Activated T-helper 1 cell treated with anti-CD3 and anti-CD28 coated beads, Interleukin-12 subunit alpha, Interleukin-12 subunit beta, Interleukin-2, Interleukin-4 antibody, amounts not matched to agents 30 ng/mL and 10 ng/mL and 1 ng/mL, durations not matched to agents 14 hours and 24 hours and 36 hours (primary cell): ENCODE data around the gene COA5. TPM values are rescaled to one million over a fixed set of nuclear protein-coding genes. Genes with fewer than 3 reads are reported as not detected.
"Not testable (repeated sequence)": the region's sequence is repeated elsewhere in the genome, so short reads cannot be mapped to it uniquely, and the experiment has no call there.

Experiments
- DNase-seq: peaks from one replicate; pipeline ENCODE4 v3.0.0; 2021; ENCODE audit warnings: low spot score
- H3K27ac Mint-ChIP-seq: one replicate; pipeline ENCODE4 v1.8.0; 2021; ENCODE audit warnings: mild to moderate bottlenecking, mixed read lengths
- H3K27me3 Mint-ChIP-seq: one replicate; pipeline ENCODE4 v1.8.0; 2022; ENCODE audit warnings: mild to moderate bottlenecking, moderate library complexity, mixed read lengths; ENCODE audit not compliant: insufficient read depth
- H3K36me3 Mint-ChIP-seq: one replicate; pipeline ENCODE4 v1.8.0; 2021; ENCODE audit warnings: low read depth, mixed read lengths
- H3K4me1 Mint-ChIP-seq: one replicate; pipeline ENCODE4 v1.8.0; 2021; ENCODE audit warnings: low read depth, mixed read lengths
- H3K4me3 Mint-ChIP-seq: one replicate; pipeline ENCODE4 v1.8.0; 2021; ENCODE audit warnings: mild to moderate bottlenecking, moderate library complexity, mixed read lengths
- H3K9me3 Mint-ChIP-seq: one replicate; pipeline ENCODE4 v1.8.0; 2021; ENCODE audit warnings: mixed read lengths
- intact Hi-C: fragments of 100-400 bp; cut with micrococcal nuclease; formaldehyde crosslinking; loops from one replicate; pipeline ENCODE4 v1.15.1; 2024
- total RNA-seq: library from RNA; stranded (reverse); gene quantifications from 2 replicates; pipeline ENCODE4 v1.2.3, GENCODE V29; 2022

Gene COA5
- total RNA-seq, 1 donor from 2014 or later, result 20.3 TPM

DNA sequence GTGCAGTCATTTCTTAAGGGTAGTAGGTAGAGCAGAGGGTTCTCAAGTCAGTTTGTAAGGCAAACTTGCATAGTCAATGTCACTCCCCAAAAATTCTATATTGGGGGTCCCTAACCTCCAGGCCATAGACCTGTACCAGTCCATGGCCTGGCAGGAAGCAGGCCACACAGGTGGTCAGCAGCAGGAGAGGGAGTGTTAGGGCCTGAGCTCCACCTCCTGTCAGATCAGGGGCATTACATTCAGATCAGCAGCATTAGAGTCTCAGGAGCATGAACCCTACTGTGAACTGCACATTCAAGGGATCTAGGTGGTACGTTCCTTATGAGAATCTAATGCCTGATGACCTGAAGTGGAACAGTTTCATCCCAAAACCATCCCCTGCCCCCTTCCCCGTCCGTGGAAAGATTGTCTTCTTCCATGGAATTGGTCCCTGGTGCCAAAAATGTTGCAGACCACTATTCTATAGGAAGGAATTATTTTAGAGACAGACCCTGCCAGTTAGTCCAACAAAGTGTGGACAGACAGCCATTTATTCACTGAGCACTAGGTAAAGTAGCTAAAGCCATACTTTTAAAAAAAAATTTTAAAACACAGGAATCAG is 6.7 kb downstream of the COA5 start:
- Mint-ChIP-seq H3K9me3 (no peaks in the 10 kb centered on the region), H3K36me3 (peaks cover 34% of the 10 kb centered on the region), H3K27me3 (no peaks in the 10 kb centered on the region), H3K4me1 (peaks cover 35% of the 10 kb centered on the region), H3K4me3 (no peak overlapping the region), H3K27ac (no peak overlapping the region)
- DNase-seq, result no peak
- intact Hi-C loops, result loop anchor here (1.0 to 10.0 kb wide), 3 partner anchors 188 to 883 kb away; no protein-coding TSS in a partner anchor

DNA sequence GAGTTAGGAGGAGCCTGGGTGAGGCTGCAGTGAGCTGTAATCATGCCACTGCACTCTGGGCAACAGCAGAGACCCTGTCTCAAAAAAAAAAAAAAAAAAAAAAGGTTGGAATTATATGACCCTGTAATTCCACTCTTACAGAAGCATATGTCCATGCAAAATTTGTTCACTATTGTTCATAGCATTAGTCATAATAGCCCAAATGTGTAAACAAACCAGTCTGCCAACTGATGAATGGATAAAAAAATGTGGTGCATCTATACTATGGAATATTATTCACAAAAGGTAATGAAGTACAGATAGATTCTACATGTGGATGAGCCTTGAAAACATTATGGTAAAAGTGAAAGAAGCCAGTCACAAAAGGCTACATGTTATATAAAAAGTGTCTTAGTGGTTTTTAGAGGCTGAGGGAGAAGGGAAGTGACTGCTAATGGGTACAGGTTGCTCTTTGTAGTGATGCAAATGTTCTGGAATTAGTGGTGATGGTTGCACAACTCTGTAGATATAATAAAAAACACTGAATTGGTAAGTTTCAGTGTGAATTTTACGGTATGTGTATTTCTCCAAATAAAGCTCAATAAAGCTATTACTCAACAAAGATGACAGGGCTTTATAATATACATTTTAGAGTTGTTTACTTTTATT is 9.4 kb downstream of the COA5 start:
- no peak for DNase-seq
- Mint-ChIP-seq H3K4me3 (no peak overlapping the region), H3K27me3 (no peaks in the 10 kb centered on the region), H3K27ac (peak overlapping the region; percentile 50), H3K4me1 (peaks cover 14% of the 10 kb centered on the region), H3K9me3 (peaks cover 2% of the 10 kb centered on the region), H3K36me3 (peaks cover 44% of the 10 kb centered on the region)
- intact Hi-C loops, result no loop called here

DNA sequence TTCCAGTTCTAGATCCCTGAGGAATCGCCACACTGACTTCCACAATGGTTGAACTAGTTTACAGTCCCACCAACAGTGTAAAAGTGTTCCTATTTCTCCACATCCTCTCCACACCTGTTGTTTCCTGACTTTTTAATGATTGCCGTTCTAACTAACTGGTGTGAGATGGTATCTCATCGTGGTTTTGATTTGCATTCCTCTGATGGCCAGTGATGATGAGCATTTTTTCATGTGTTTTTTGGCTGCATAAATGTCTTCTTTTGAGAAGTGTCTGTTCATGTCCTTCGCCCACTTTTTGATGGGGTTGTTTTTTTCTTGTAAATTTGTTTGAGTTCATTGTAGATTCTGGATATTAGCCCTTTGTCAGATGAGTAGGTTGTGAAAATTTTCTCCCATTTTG is 13.6 kb downstream of the COA5 start:
- H3K4me3 Mint-ChIP-seq, H3K27ac Mint-ChIP-seq, H3K9me3 Mint-ChIP-seq, H3K4me1 Mint-ChIP-seq, intact Hi-C loops, DNase-seq, H3K27me3 Mint-ChIP-seq: not testable (repeated sequence)
- H3K36me3 Mint-ChIP-seq, result peaks cover 49% of the 10 kb centered on the region

DNA sequence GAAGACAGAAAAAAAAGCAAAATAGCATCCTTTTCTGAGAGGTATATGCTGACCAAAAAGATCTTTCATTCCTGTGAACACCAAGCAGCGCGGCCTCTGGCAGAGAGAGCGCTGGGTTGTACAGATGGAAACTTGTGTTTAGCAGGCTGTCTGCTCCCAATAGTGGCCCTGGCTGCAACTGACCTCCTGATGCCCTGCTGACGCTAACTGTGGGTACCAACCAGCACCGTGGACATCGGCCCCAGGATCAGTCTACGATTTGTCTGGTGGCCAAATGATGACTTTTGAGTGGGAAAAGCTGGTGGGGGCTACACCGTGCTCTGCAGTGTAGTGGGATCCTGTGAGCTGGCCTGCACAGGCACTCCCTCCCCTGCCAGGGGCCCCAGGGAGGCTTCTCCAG is 15.7 kb downstream of the COA5 start:
- H3K36me3 Mint-ChIP-seq, result peaks cover 55% of the 10 kb centered on the region
- no peaks in the 10 kb centered on the region for H3K4me1 Mint-ChIP-seq
- no peaks in the 10 kb centered on the region for H3K27me3 Mint-ChIP-seq
- no peak overlapping the region for H3K4me3 Mint-ChIP-seq
- no peak overlapping the region for H3K27ac Mint-ChIP-seq
- intact Hi-C loops, result no loop called here
- H3K9me3 Mint-ChIP-seq, result peaks cover 10% of the 10 kb centered on the region
- no peak for DNase-seq

DNA sequence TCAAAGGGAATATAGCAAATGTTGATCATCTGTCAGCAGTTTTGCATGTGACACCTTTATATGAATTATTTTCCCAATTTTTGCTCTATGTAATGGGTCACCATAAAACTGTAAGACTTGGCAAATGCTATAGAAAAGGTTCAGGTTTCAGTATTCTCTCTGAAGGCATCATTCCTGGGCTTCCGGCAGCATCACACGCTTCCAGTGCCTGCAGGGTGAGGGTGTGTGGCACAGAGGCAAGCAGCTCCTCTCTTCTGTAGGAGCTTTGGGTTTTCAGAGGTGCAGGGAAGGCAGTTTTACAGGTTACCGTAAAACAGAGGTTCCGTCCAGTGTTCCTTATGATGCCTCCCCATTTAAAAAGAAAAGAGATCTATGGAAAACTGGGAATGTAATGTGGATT is 18.8 kb downstream of the COA5 start:
- no peaks in the 10 kb centered on the region for H3K27me3 Mint-ChIP-seq
- peaks cover 10% of the 10 kb centered on the region for H3K9me3 Mint-ChIP-seq
- DNase-seq, result no peak
- no peak overlapping the region for H3K4me3 Mint-ChIP-seq
- no peak overlapping the region for H3K27ac Mint-ChIP-seq
- intact Hi-C loops, result no loop called here
- H3K4me1 Mint-ChIP-seq, result no peaks in the 10 kb centered on the region
- H3K36me3 Mint-ChIP-seq, result peaks cover 54% of the 10 kb centered on the region

DNA sequence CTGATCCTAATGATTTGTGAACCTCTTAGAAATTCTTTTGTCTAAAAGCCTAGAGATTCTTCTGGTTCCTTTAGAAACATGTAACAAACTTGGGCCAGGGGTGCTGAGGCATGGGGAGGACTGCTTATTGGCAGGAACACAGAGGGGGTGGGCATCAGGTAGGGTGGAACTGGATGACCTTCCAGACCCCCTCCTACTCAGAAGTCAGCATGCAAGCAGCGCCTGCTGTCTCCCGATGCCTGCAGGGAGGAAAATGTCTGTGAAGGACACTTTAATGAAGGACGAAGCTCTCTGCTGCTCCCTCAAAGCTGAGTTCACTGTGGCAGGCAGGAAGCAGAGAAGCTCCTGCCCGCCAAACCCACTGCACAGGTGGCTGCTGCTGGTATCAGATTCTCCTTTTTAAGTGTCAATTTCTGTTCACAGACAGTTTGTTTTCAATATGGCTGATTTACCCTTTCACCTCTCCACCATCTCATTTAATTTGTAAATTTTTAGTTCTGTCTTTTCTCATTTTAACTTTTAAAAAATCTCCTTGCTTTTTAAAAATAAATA is 19.4 kb downstream of the COA5 start:
- Mint-ChIP-seq H3K4me1 (no peaks in the 10 kb centered on the region), H3K36me3 (peaks cover 50% of the 10 kb centered on the region), H3K27me3 (no peaks in the 10 kb centered on the region), H3K27ac (no peak overlapping the region), H3K9me3 (peaks cover 8% of the 10 kb centered on the region), H3K4me3 (no peak overlapping the region)
- intact Hi-C loops, result no loop called here
- DNase-seq, result no peak

DNA sequence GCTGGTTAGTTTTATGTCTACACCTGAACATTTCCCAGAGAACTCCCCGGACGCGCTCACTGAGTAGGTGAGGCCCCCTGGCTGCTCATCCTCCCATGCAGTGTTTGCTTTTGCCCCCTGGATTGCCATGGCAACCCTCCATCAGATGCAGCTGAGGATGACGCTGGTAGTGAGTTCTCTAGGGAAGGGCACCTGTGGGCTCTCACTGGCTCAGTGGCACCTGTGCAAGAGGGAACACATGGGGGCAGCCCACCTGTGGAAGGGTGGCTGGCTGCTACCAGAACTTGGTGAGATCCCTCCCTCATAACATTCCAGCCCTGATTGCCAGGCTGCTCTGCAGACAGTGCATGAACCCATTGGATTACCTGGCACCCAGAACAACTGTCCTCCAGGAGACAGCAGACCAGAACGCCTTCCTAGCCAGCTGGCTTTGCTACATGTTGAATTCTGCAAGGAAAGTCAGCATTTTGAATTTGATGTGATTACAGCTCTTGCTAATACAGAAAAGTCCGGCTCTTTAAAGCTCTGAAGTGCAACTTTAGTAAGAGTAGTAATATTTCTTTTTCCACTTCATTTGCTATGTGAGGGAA is 21.7 kb downstream of the COA5 start:
- no peak overlapping the region for H3K27ac Mint-ChIP-seq
- peaks cover 49% of the 10 kb centered on the region for H3K36me3 Mint-ChIP-seq

DNA sequence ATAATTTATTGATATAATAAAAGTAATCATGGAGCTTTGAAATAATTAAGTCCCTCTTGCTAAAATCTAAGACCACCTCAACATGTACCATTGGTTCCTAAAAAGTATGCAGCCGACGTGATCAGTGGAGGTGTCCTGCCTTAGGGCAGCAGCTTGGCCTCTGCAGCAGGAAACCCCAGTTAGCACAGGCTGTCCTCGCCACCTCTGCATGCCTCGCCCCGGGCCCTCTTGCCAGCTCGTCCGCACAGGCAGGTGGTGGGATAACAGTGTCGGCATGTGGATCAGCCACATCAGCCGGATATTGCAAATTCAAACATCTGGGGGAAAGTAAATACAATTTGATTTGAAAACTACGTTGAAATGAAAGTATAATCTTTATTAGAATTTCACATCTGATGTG is 22.9 kb downstream of the COA5 start:
- DNase-seq, result no peak
- Mint-ChIP-seq H3K9me3 (no peaks in the 10 kb centered on the region), H3K4me3 (no peak overlapping the region), H3K27ac (no peak overlapping the region), H3K36me3 (peaks cover 42% of the 10 kb centered on the region), H3K4me1 (no peaks in the 10 kb centered on the region), H3K27me3 (no peaks in the 10 kb centered on the region)
- intact Hi-C loops, result no loop called here

More for the DNA sequence above, 21.7 kb downstream of the COA5 start:
- Mint-ChIP-seq H3K4me1 (no peaks in the 10 kb centered on the region), H3K4me3 (no peak overlapping the region), H3K27me3 (no peaks in the 10 kb centered on the region), H3K9me3 (no peaks in the 10 kb centered on the region)
- DNase-seq, result no peak
- intact Hi-C loops, result no loop called here

DNA sequence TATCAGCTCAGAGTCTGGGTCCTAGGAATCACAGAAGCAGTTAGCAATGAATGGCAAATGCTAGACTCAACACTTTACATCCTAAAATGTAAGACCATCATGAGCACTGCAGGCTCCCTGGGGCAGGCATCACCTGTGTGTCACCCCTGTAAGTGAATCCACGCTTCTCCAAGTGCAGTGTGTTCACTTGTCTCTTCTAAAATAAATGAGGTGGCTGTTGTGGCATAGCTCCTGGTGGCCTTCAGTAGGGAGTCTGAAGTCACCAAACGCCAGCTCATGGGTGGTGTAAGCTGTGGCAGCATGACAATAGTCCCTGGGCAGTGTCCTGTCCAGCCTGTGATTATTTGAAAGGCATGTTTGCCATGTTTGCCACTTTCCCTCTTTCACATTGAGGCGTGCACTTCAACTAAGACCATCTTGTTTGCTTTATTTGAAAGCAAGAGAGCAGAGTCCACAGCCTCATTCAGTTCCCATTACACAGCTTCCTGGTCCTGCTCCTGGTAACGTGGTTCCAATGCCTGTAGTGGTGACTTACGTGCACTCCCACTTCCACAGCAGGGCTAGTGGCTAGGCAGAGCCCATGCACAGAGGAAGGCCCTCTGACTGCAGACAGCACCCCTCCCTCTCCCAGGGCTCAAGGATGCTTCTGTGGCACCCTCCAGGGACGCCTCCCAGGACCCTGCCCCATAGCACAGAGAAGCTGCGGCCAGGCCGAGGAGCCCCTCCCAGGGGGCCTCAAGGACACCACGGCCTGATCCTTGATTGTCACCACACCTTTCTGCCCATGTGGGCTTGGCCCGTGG is 24.3 kb downstream of the COA5 start:
- intact Hi-C loops, result no loop called here
- H3K27me3 Mint-ChIP-seq, result no peaks in the 10 kb centered on the region
- no peak overlapping the region for H3K4me3 Mint-ChIP-seq
- H3K9me3 Mint-ChIP-seq, result no peaks in the 10 kb centered on the region
- peaks cover 36% of the 10 kb centered on the region for H3K36me3 Mint-ChIP-seq
- no peak overlapping the region for H3K27ac Mint-ChIP-seq
- no peaks in the 10 kb centered on the region for H3K4me1 Mint-ChIP-seq
- DNase-seq, result no peak

DNA sequence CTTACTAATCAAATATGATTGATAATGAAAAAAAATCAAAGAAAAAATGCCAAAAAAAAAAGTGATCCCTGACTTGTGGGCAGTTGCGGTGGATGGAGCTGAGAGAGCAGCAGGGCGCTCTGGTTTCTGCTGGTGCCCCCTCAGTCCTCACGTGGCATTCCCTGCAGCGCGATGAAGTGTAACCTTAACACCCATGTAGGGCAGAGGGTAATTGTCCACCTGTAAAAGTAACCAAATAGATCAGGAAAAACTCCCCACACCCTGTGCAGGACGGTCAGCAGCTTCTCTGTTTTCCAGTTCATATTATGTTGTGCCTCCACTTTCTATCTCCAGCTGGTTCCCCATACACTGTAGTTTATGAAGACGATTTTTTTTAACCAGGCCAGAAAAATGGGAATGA is 25.0 kb downstream of the COA5 start:
- Mint-ChIP-seq H3K4me1 (no peaks in the 10 kb centered on the region), H3K9me3 (no peaks in the 10 kb centered on the region), H3K4me3 (no peak overlapping the region), H3K27me3 (no peaks in the 10 kb centered on the region), H3K36me3 (peaks cover 37% of the 10 kb centered on the region), H3K27ac (no peak overlapping the region)
- intact Hi-C loops, result no loop called here
- DNase-seq, result no peak

DNA sequence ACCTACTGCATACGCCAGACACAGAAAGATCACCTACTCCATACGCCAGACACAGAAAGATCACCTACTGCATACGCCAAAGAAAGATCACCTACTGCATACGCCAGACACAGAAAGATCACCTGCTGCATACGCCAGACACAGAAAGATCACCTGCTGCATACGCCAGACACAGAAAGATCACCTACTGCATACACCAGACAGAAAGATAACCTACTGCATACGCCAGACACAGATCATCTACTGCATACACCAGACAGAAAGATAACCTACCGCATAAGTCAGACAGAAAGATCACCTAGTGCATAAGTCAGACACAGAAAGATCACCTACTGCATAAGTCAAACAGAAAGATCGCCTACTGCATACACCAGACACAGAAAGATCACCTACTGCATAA is 25.8 kb downstream of the COA5 start:
- no peak for DNase-seq
- no peaks in the 10 kb centered on the region for H3K9me3 Mint-ChIP-seq
- H3K27me3 Mint-ChIP-seq, result no peaks in the 10 kb centered on the region
- peaks cover 39% of the 10 kb centered on the region for H3K36me3 Mint-ChIP-seq
- intact Hi-C loops, result no loop called here
- no peak overlapping the region for H3K27ac Mint-ChIP-seq
- no peaks in the 10 kb centered on the region for H3K4me1 Mint-ChIP-seq
- H3K4me3 Mint-ChIP-seq, result no peak overlapping the region

DNA sequence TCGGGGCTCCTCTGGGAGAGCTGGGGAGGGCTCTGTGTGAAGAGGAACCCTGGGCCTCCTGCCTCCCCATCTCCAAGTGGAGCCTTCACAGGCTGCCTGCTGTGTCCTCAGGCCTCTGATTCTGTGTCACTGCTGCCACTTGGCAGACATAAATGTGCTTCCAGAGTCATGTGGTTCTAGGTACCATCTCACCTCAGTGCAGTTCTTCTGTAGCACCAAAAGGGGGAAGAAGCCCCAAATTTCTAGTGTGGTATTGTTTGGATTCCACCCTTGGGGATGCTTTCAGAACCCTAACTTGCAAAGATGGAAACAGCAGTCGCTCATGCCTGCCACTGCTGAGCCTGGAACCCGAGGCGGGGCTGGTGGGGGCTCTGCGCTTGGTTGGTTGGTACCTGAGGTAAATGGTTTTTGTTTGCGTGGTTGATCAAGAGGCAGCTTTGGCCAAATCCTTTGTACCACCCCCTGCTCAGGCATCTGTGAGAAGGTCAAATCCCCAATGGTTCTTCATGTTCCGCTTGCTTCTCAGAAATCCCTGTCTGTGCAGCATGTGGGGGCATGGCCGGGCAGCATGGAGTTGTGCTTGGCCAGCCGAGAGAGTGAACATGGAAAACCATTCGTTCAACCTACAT is 27.5 kb downstream of the COA5 start:
- H3K27me3 Mint-ChIP-seq, result no peaks in the 10 kb centered on the region
- no peak for DNase-seq
- peaks cover 30% of the 10 kb centered on the region for H3K36me3 Mint-ChIP-seq
- intact Hi-C loops, result no loop called here
- no peak overlapping the region for H3K4me3 Mint-ChIP-seq
- no peaks in the 10 kb centered on the region for H3K9me3 Mint-ChIP-seq
- no peaks in the 10 kb centered on the region for H3K4me1 Mint-ChIP-seq
- H3K27ac Mint-ChIP-seq, result no peak overlapping the region
